ENCODE results near the gene SLC35F3.
"Not testable (repeated sequence)": the region's sequence is repeated elsewhere in the genome, so short reads cannot be mapped to it uniquely, and the experiment has no call there.

SLC35F3 gene

GRCh38 chr1:234111458-234112142 lies 207.1 kb downstream of the SLC35F3 start:
- no peak for DNase-seq

GRCh38 chr1:234114648-234115307 lies 210.3 kb downstream of the SLC35F3 start:
- DNase-seq: peak; percentile 65

GRCh38 chr1:234118911-234119310 lies 214.4 kb downstream of the SLC35F3 start:
- no peak for DNase-seq

- no peak for DNase-seq
Measured at GRCh38 chr1:234119431-234119830, 215.0 kb downstream of the SLC35F3 start.

GRCh38 chr1:234120327-234120944 lies 216.0 kb downstream of the SLC35F3 start:
- DNase-seq: no peak

GRCh38 chr1:234121659-234122058 lies 217.2 kb downstream of the SLC35F3 start:
- not testable (repeated sequence) for DNase-seq

GRCh38 chr1:234122571-234122970 lies 218.1 kb downstream of the SLC35F3 start:
- not testable (repeated sequence) for DNase-seq

GRCh38 chr1:234123867-234124266 lies 219.4 kb downstream of the SLC35F3 start:
- no peak for DNase-seq

- peak; percentile 68 for DNase-seq
Measured at GRCh38 chr1:234125283-234125682, 220.8 kb downstream of the SLC35F3 start.

- DNase-seq: no peak
Measured at GRCh38 chr1:234125714-234126113, 221.2 kb downstream of the SLC35F3 start.

GRCh38 chr1:234127026-234127671 lies 222.7 kb downstream of the SLC35F3 start:
- no peak for DNase-seq

GRCh38 chr1:234132795-234133194 lies 228.3 kb downstream of the SLC35F3 start:
- DNase-seq: no peak

- DNase-seq: no peak
Measured at GRCh38 chr1:234134878-234135277, 230.4 kb downstream of the SLC35F3 start.

- DNase-seq: no peak
Measured at GRCh38 chr1:234135501-234135900, 231.0 kb downstream of the SLC35F3 start.

GRCh38 chr1:234136073-234136472 lies 231.6 kb downstream of the SLC35F3 start:
- DNase-seq: no peak

GRCh38 chr1:234139966-234140365 lies 235.5 kb downstream of the SLC35F3 start:
- DNase-seq: no peak

GRCh38 chr1:234140388-234140787 lies 235.9 kb downstream of the SLC35F3 start:
- no peak for DNase-seq

GRCh38 chr1:234141006-234141405 lies 236.5 kb downstream of the SLC35F3 start:
- no peak for DNase-seq

- DNase-seq: no peak
Measured at GRCh38 chr1:234143681-234144080, 239.2 kb downstream of the SLC35F3 start.

GRCh38 chr1:234144901-234145300 lies 240.4 kb downstream of the SLC35F3 start:
- no peak for DNase-seq

GRCh38 chr1:234148350-234148749 lies 243.9 kb downstream of the SLC35F3 start:
- DNase-seq: no peak

GRCh38 chr1:234148816-234149215 lies 244.3 kb downstream of the SLC35F3 start:
- DNase-seq: no peak

GRCh38 chr1:234149217-234149616 lies 244.7 kb downstream of the SLC35F3 start:
- no peak for DNase-seq

GRCh38 chr1:234150892-234151291 lies 246.4 kb downstream of the SLC35F3 start:
- DNase-seq: no peak

All from activated effector memory CD4-positive, alpha-beta T cell treated with anti-CD3 and anti-CD28 coated beads, Interleukin-2, amount 50 U/mL, for 16 hours (primary cell).